Esophagus muscularis mucosa (tissue), 3 donors: ENCODE measurements around the gene SOAT2.

ENCODE experiments used
- EP300 ChIP-seq: sonication (generic); formaldehyde crosslinking; IDR thresholded peaks from one replicate; pipeline ENCODE4 v1.6.1; 2017; ENCODE audit warnings: antibody characterized with exemption
- POLR2A ChIP-seq: fragments of 450-650 bp; IDR thresholded peaks from one replicate; pipeline ENCODE4 v1.6.1; 2017; ENCODE audit warnings: antibody characterized with exemption, moderate library complexity, mild to moderate bottlenecking, low read depth
- POLR2AphosphoS5 ChIP-seq, 2 donors: sonication (generic); formaldehyde crosslinking; IDR thresholded peaks; one replicate each; pipeline ENCODE4 v1.6.1; 2017; ENCODE audit warnings: antibody characterized with exemption in 2 of 2

DNA sequence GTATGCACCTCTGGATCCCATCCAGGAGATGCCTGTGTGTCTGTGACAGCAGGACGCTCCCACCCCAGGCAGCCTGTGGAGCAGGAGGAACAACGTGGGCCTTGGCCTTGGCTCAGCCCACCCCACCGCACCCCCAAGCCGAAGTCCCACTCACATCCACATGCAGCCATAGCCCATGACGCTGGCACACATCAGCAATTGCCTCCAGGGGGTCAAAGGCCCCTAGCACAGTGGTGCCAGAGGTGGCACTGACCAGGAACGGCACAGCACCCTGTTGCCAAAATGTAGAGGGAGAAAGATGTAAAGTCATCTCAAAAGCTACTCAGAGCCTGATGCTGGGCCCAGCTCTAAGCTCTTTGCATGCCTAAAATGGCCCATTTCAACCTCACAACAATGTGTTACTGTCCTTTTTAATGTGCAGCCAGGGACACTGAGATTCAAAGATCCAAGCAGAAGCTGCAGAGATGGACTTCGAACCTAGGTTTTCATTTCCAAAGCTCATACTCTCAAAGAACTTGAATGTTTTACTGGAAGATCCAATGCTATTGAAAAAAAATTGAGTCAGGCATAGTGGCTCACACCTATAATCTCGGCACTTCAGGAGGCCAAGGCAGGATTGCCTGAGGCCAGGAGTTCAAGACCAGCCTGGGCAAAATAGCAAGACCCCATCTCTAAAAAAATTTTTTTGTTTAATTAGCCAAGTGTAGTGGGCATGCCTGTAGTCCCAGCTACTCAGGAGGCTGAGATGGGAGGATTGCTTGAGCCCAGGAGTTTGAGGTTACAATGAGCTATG lies 58.0 kb downstream of the SOAT2 start:
- TF ChIP-seq POLR2A (no peak), EP300 (no peak), POLR2AphosphoS5 (IDR thresholded peaks at IDR 0.05) (no peak)
